Ramos (cell line): ENCODE results near the gene PHF2.

Experiments
- in situ Hi-C: fragments of 300-500 bp; cut with MboI; formaldehyde crosslinking; loops from one replicate; pipeline ENCODE4 v1.14.3; 2022; ENCODE audit warnings: low sequenced_read_pairs; ENCODE audit not compliant: unreplicated experiment

PHF2 gene

GRCh38 chr9:93576258-93577077 is at the start of gene PHF2:
Gene PHF2, plus strand, starts transcription at chr9:93576584. Its CDS starts 190 bp downstream, at chr9:93576774.
- in situ Hi-C loops, result no loop called here

GRCh38 chr9:93531374-93531773 is 45.0 kb upstream of the PHF2 start:
- in situ Hi-C loops, result no loop called here

- in situ Hi-C loops, result no loop called here
Measured at GRCh38 chr9:93532141-93532540, 44.2 kb upstream of the PHF2 start.

GRCh38 chr9:93533863-93534262 is 42.5 kb upstream of the PHF2 start:
- in situ Hi-C loops, result no loop called here

GRCh38 chr9:93536167-93536566 is 40.2 kb upstream of the PHF2 start:
- in situ Hi-C loops, result no loop called here

- in situ Hi-C loops, result no loop called here
Measured at GRCh38 chr9:93536874-93537273, 39.5 kb upstream of the PHF2 start.

GRCh38 chr9:93540305-93540704 is 36.1 kb upstream of the PHF2 start:
- in situ Hi-C loops, result no loop called here

GRCh38 chr9:93541005-93541404 is 35.4 kb upstream of the PHF2 start:
- in situ Hi-C loops, result no loop called here

- in situ Hi-C loops, result no loop called here
Measured at GRCh38 chr9:93541581-93542349, 34.6 kb upstream of the PHF2 start.

- in situ Hi-C loops, result no loop called here
Measured at GRCh38 chr9:93543117-93543516, 33.3 kb upstream of the PHF2 start.

- in situ Hi-C loops, result no loop called here
Measured at GRCh38 chr9:93546356-93546755, 30.0 kb upstream of the PHF2 start.

- in situ Hi-C loops, result loop anchor here (25.0 kb wide), 1 partner anchor 387 kb away; no protein-coding TSS in a partner anchor
Measured at GRCh38 chr9:93549611-93550010, 26.8 kb upstream of the PHF2 start.

GRCh38 chr9:93552923-93553322 is 23.5 kb upstream of the PHF2 start:
- in situ Hi-C loops, result loop anchor here (25.0 kb wide), 1 partner anchor 391 kb away; no protein-coding TSS in a partner anchor

- in situ Hi-C loops, result loop anchor here (25.0 kb wide), 1 partner anchor 393 kb away; no protein-coding TSS in a partner anchor
Measured at GRCh38 chr9:93555370-93555769, 21.0 kb upstream of the PHF2 start.

- in situ Hi-C loops, result loop anchor here (25.0 kb wide), 1 partner anchor 395 kb away; no protein-coding TSS in a partner anchor
Measured at GRCh38 chr9:93557366-93558137, 18.8 kb upstream of the PHF2 start.

GRCh38 chr9:93558503-93558902 is 17.9 kb upstream of the PHF2 start:
- in situ Hi-C loops, result loop anchor here (25.0 kb wide), 1 partner anchor 396 kb away; no protein-coding TSS in a partner anchor

GRCh38 chr9:93560991-93561390 is 15.4 kb upstream of the PHF2 start:
- in situ Hi-C loops, result loop anchor here (25.0 kb wide), 1 partner anchor 399 kb away; no protein-coding TSS in a partner anchor

GRCh38 chr9:93562157-93562556 is 14.2 kb upstream of the PHF2 start:
- in situ Hi-C loops, result loop anchor here (25.0 kb wide), 1 partner anchor 400 kb away; no protein-coding TSS in a partner anchor

- in situ Hi-C loops, result loop anchor here (25.0 kb wide), 1 partner anchor 403 kb away; no protein-coding TSS in a partner anchor
Measured at GRCh38 chr9:93565089-93565488, 11.3 kb upstream of the PHF2 start.
